ENCODE results near the gene PTDSS2.

Gene PTDSS2

GRCh38 chr11:450809-451451 lies 851 bp downstream of the PTDSS2 start:
- peak overlapping the region; percentile 84 for H3K4me3 ChIP-seq (replicated peaks; ENCODE audit: low read depth, low read length)
- peak; percentile 65 for DNase-seq (ENCODE audit: extremely low read depth, insufficient read length)

GRCh38 chr11:451738-452137 lies 1.7 kb downstream of the PTDSS2 start:
- TF ChIP-seq CTCF (IDR thresholded peaks at IDR 0.05; ENCODE audit: insufficient read depth, low read length, poor library complexity, severe bottlenecking) = no peak
- peak; percentile 14 for DNase-seq (ENCODE audit: extremely low read depth, insufficient read length)
- Histone ChIP-seq H3K27me3 (replicated peaks; ENCODE audit: control insufficient read depth, insufficient read depth, low read length) (no peaks in the 10 kb centered on the region), H3K4me3 (replicated peaks; ENCODE audit: low read depth, low read length) (no peak overlapping the region), H3K36me3 (ENCODE audit: control insufficient read depth, insufficient read depth, low read length) (peaks cover 8% of the 10 kb centered on the region)

More at GRCh38 chr11:450809-451451, 851 bp downstream of the PTDSS2 start:
- H3K36me3 ChIP-seq (ENCODE audit: control insufficient read depth, insufficient read depth, low read length) = peaks cover 8% of the 10 kb centered on the region
- H3K27me3 ChIP-seq (replicated peaks; ENCODE audit: control insufficient read depth, insufficient read depth, low read length) = no peaks in the 10 kb centered on the region
- peak; percentile 32 for TF ChIP-seq CTCF (IDR thresholded peaks at IDR 0.05; ENCODE audit: insufficient read depth, low read length, poor library complexity, severe bottlenecking)

GRCh38 chr11:452203-452744 lies 2.2 kb downstream of the PTDSS2 start:
- Histone ChIP-seq H3K27me3 (replicated peaks; ENCODE audit: control insufficient read depth, insufficient read depth, low read length) (no peaks in the 10 kb centered on the region), H3K36me3 (ENCODE audit: control insufficient read depth, insufficient read depth, low read length) (peaks cover 8% of the 10 kb centered on the region), H3K4me3 (replicated peaks; ENCODE audit: low read depth, low read length) (no peak overlapping the region)
- peak; percentile 9 for DNase-seq (ENCODE audit: extremely low read depth, insufficient read length)
- no peak for TF ChIP-seq CTCF (IDR thresholded peaks at IDR 0.05; ENCODE audit: insufficient read depth, low read length, poor library complexity, severe bottlenecking)

GRCh38 chr11:452916-453527 lies 2.9 kb downstream of the PTDSS2 start:
- H3K36me3 ChIP-seq (ENCODE audit: control insufficient read depth, insufficient read depth, low read length) = peaks cover 8% of the 10 kb centered on the region
- H3K4me3 ChIP-seq (replicated peaks; ENCODE audit: low read depth, low read length) = no peak overlapping the region
- no peaks in the 10 kb centered on the region for H3K27me3 ChIP-seq (replicated peaks; ENCODE audit: control insufficient read depth, insufficient read depth, low read length)
- TF ChIP-seq CTCF (IDR thresholded peaks at IDR 0.05; ENCODE audit: insufficient read depth, low read length, poor library complexity, severe bottlenecking) = no peak
- DNase-seq (ENCODE audit: extremely low read depth, insufficient read length) = no peak

- no peak for TF ChIP-seq CTCF (IDR thresholded peaks at IDR 0.05; ENCODE audit: insufficient read depth, low read length, poor library complexity, severe bottlenecking)
- DNase-seq (ENCODE audit: extremely low read depth, insufficient read length) = no peak
- H3K4me3 ChIP-seq (replicated peaks; ENCODE audit: low read depth, low read length) = no peak overlapping the region
- H3K36me3 ChIP-seq (ENCODE audit: control insufficient read depth, insufficient read depth, low read length) = peaks cover 8% of the 10 kb centered on the region
- no peaks in the 10 kb centered on the region for H3K27me3 ChIP-seq (replicated peaks; ENCODE audit: control insufficient read depth, insufficient read depth, low read length)
Observed at GRCh38 chr11:453564-453963, 3.5 kb downstream of the PTDSS2 start.
